Panc1 (cell line): ENCODE data around the gene CDH12. TPM values are rescaled to one million over a fixed set of nuclear protein-coding genes. Genes with fewer than 3 reads are reported as not detected.

Source experiments
- ATAC-seq: fragments of 200-7000 bp; cut with Tn5 transposase; 2 replicates; pipeline ENCODE4 v1.9.1; 2020; ENCODE audit warnings: mild to moderate bottlenecking, moderate library complexity
- BruUV-seq: library from RNA; stranded (reverse); fragments of 400-500 nt; replicated peaks from 2 replicates; lab custom pipeline; 2021; lab: Mats Ljungman, UMichigan
- CTCF ChIA-PET: fragments of 300-600 bp; sonication (Branson Sonifier 250); formaldehyde crosslinking; loops from one replicate; lab custom pipeline; 2022; ENCODE audit warnings: antibody characterized with exemption; lab: Charles Lee
- POLR2A ChIA-PET: fragments of 300-600 bp; sonication (Branson Sonifier 250); formaldehyde crosslinking; loops from one replicate; lab custom pipeline; 2022; ENCODE audit warnings: antibody characterized with exemption; lab: Charles Lee
- DNase-seq: peaks from one replicate; pipeline ENCODE4 v3.0.0-alpha.2; 2010; ENCODE audit warnings: low read depth, low spot score
- H3K27ac ChIP-seq: 2 replicates; pipeline ENCODE4 v1.5.1; 2011; ENCODE audit warnings: mild to moderate bottlenecking, low read length, inconsistent platforms
- H3K27me3 ChIP-seq: fragments of 200-500 bp; sonication (Bioruptor generic); 2 replicates; pipeline ENCODE4 v1.6.0; 2014; ENCODE audit warnings: low read length, inconsistent platforms; ENCODE audit not compliant: control insufficient read depth, insufficient read depth
- H3K36me3 ChIP-seq: fragments of 200-500 bp; sonication (Bioruptor generic); 2 replicates; pipeline ENCODE4 v1.5.1; 2014; ENCODE audit warnings: inconsistent platforms, mild to moderate bottlenecking, low read length, moderate library complexity; ENCODE audit not compliant: control insufficient read depth, insufficient read depth
- H3K4me1 ChIP-seq: 2 replicates; pipeline ENCODE4 v1.5.1; 2011; ENCODE audit warnings: inconsistent platforms, mild to moderate bottlenecking, low read length, moderate library complexity; ENCODE audit not compliant: control insufficient read depth, insufficient read depth
- H3K4me3 ChIP-seq, 2 experiments: 2 replicates each; pipeline ENCODE4 v1.5.1; 2011 to 2012; ENCODE audit warnings: low read depth in 2 of 2, low read length in 2 of 2, mild to moderate bottlenecking in 2 of 2, inconsistent platforms in 1 of 2, moderate library complexity in 1 of 2
- H3K9me3 ChIP-seq: fragments of 200-500 bp; sonication (Bioruptor generic); 2 replicates; pipeline ENCODE4 v1.5.1; 2014; ENCODE audit warnings: low read depth, mild to moderate bottlenecking, inconsistent platforms, low read length, moderate library complexity; ENCODE audit not compliant: control insufficient read depth, insufficient read depth
- POLR2AphosphoS5 ChIP-seq: IDR thresholded peaks from 2 replicates; pipeline ENCODE4 v1.6.1; 2012; ENCODE audit warnings: mild to moderate bottlenecking, low read depth, low read length, moderate library complexity
- SIN3A ChIP-seq: IDR thresholded peaks from 2 replicates; pipeline ENCODE4 v1.6.1; 2012; ENCODE audit warnings: low read depth, mild to moderate bottlenecking, low read length, moderate library complexity, borderline replicate concordance; ENCODE audit not compliant: insufficient read depth
- TCF7L2 ChIP-seq: IDR thresholded peaks from 2 replicates; pipeline ENCODE4 v1.6.1; 2011; ENCODE audit warnings: mild to moderate bottlenecking, low read depth, low read length, inconsistent platforms
- in situ Hi-C: cut with HindIII; loops from 2 replicates; pipeline ENCODE4 v1.10.0; 2016; ENCODE audit warnings: low sequenced_read_pairs, low pct_unique_long_range_greater_than_20kb
- intact Hi-C: fragments of 100-400 bp; cut with micrococcal nuclease; formaldehyde crosslinking; loops from one replicate; pipeline ENCODE4 v1.10.0; 2022; ENCODE audit not compliant: unreplicated experiment
- total RNA-seq: library from RNA; stranded (reverse); gene quantifications from one replicate; pipeline ENCODE4 v1.2.1, GENCODE V29; 2021; ENCODE audit not compliant: unreplicated experiment
- TF ChIP-seq, protein P1 (sequence below), 2 experiments: IDR thresholded peaks; 2 replicates each; pipeline ENCODE4 v1.6.1; 2011 to 2012; ENCODE audit warnings: low read depth in 2 of 2, control low read depth in 1 of 2, low read length in 1 of 2, mild to moderate bottlenecking in 1 of 2, moderate library complexity in 1 of 2; ENCODE audit not compliant: insufficient read depth in 1 of 2
- TF ChIP-seq, protein P2 (sequence below): fragments of 450-650 bp; IDR thresholded peaks from 2 replicates; pipeline ENCODE4 v1.5.1; 2017; ENCODE audit warnings: mild to moderate bottlenecking

CDH12 gene
- total RNA-seq, 1 experiment from 2014 or later: not detected

DNA sequence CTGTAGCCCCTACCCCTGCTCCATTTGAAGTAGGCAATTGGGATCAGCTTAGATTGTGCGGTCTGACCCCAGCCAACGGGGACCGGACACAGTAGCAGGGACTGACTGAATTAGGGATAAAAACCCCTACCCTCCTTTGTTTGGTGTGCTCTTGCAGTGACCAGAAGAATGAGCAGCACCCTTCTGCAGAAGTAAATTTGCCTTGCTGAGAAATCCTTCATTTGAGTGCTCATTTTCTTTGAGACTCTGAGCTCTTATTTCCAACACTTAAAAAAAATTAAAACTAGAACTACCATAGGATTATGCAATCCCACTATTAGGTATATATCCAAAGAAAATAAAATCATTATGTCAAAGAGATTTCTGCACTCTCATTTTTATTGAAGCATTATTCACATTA, 560.0 kb downstream of the CDH12 start:
- Histone ChIP-seq H3K36me3 (no peaks in the 10 kb centered on the region), H3K9me3 (no peaks in the 10 kb centered on the region), H3K4me3 (no peak overlapping the region), H3K4me1 (no peaks in the 10 kb centered on the region), H3K27me3 (no peaks in the 10 kb centered on the region), H3K27ac (no peak overlapping the region)
- intact Hi-C loops (no loop called here), in situ Hi-C loops (no loop called here)
- BruUV-seq: no TSS peak
- ChIA-PET POLR2A (no interaction called here), CTCF (no interaction called here)
- TF ChIP-seq SIN3A: no peak
- no peak for TF ChIP-seq TCF7L2
- TF ChIP-seq, protein P1, sequence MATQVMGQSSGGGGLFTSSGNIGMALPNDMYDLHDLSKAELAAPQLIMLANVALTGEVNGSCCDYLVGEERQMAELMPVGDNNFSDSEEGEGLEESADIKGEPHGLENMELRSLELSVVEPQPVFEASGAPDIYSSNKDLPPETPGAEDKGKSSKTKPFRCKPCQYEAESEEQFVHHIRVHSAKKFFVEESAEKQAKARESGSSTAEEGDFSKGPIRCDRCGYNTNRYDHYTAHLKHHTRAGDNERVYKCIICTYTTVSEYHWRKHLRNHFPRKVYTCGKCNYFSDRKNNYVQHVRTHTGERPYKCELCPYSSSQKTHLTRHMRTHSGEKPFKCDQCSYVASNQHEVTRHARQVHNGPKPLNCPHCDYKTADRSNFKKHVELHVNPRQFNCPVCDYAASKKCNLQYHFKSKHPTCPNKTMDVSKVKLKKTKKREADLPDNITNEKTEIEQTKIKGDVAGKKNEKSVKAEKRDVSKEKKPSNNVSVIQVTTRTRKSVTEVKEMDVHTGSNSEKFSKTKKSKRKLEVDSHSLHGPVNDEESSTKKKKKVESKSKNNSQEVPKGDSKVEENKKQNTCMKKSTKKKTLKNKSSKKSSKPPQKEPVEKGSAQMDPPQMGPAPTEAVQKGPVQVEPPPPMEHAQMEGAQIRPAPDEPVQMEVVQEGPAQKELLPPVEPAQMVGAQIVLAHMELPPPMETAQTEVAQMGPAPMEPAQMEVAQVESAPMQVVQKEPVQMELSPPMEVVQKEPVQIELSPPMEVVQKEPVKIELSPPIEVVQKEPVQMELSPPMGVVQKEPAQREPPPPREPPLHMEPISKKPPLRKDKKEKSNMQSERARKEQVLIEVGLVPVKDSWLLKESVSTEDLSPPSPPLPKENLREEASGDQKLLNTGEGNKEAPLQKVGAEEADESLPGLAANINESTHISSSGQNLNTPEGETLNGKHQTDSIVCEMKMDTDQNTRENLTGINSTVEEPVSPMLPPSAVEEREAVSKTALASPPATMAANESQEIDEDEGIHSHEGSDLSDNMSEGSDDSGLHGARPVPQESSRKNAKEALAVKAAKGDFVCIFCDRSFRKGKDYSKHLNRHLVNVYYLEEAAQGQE (IDR thresholded peaks at IDR 0.05; ENCODE audit: insufficient read depth in 1 of 2, low read depth in 2 of 2, low read length in 1 of 2): no peak
- TF ChIP-seq POLR2AphosphoS5: no peak
- TF ChIP-seq, protein P2, sequence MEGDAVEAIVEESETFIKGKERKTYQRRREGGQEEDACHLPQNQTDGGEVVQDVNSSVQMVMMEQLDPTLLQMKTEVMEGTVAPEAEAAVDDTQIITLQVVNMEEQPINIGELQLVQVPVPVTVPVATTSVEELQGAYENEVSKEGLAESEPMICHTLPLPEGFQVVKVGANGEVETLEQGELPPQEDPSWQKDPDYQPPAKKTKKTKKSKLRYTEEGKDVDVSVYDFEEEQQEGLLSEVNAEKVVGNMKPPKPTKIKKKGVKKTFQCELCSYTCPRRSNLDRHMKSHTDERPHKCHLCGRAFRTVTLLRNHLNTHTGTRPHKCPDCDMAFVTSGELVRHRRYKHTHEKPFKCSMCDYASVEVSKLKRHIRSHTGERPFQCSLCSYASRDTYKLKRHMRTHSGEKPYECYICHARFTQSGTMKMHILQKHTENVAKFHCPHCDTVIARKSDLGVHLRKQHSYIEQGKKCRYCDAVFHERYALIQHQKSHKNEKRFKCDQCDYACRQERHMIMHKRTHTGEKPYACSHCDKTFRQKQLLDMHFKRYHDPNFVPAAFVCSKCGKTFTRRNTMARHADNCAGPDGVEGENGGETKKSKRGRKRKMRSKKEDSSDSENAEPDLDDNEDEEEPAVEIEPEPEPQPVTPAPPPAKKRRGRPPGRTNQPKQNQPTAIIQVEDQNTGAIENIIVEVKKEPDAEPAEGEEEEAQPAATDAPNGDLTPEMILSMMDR: no peak
- ATAC-seq (no peak), DNase-seq (no peak)

DNA sequence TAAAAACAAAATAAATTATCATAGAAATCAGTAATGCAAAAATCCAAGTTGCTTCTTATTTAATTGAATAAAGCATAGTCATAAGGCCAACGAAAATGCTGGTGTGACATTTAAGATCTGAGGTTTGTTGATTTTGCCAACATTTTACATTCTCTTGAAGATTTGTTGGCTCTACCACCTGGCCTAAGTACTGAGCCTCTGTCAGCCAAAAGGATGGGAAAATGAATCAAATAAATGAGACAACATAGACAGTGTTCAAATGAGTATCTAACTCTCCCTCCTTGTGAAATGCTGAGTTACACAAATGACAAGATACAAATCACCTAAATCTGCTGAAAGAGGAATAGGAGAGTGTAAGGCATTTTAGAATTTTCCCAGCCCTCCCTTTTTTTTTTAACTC, 575.0 kb downstream of the CDH12 start:
- Histone ChIP-seq H3K36me3 (no peaks in the 10 kb centered on the region), H3K27ac (no peak overlapping the region), H3K4me3 (no peak overlapping the region), H3K9me3 (no peaks in the 10 kb centered on the region), H3K27me3 (no peaks in the 10 kb centered on the region), H3K4me1 (no peaks in the 10 kb centered on the region)
- DNase-seq (no peak), ATAC-seq (no peak)
- intact Hi-C loops: no loop called here
- TF ChIP-seq, protein P1 (IDR thresholded peaks at IDR 0.05; ENCODE audit: insufficient read depth in 1 of 2, low read depth in 2 of 2, low read length in 1 of 2): no peak
- ChIA-PET POLR2A (no interaction called here), CTCF (no interaction called here)
- BruUV-seq: no TSS peak
- in situ Hi-C loops: no loop called here
